Measurements from ENCODE around the gene KCND3.

Gene KCND3

GRCh38 chr1:111927652-111928051 lies 61.8 kb downstream of the KCND3 start:
- TF ChIP-seq POLR2AphosphoS5 (IDR thresholded peaks at IDR 0.05; ENCODE audit: low read depth) = no peak
- TF ChIP-seq, protein P1, sequence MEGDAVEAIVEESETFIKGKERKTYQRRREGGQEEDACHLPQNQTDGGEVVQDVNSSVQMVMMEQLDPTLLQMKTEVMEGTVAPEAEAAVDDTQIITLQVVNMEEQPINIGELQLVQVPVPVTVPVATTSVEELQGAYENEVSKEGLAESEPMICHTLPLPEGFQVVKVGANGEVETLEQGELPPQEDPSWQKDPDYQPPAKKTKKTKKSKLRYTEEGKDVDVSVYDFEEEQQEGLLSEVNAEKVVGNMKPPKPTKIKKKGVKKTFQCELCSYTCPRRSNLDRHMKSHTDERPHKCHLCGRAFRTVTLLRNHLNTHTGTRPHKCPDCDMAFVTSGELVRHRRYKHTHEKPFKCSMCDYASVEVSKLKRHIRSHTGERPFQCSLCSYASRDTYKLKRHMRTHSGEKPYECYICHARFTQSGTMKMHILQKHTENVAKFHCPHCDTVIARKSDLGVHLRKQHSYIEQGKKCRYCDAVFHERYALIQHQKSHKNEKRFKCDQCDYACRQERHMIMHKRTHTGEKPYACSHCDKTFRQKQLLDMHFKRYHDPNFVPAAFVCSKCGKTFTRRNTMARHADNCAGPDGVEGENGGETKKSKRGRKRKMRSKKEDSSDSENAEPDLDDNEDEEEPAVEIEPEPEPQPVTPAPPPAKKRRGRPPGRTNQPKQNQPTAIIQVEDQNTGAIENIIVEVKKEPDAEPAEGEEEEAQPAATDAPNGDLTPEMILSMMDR (IDR thresholded peaks at IDR 0.05; ENCODE audit: insufficient read depth, low read length) = no peak
- no peak for TF ChIP-seq SPI1 (IDR thresholded peaks at IDR 0.05; ENCODE audit: borderline replicate concordance, low read depth)
- TF ChIP-seq GABPA (IDR thresholded peaks at IDR 0.05; ENCODE audit: low read depth) = no peak
- TF ChIP-seq REST (IDR thresholded peaks at IDR 0.05; ENCODE audit: insufficient replicate concordance, low read depth) = no peak
- no peak overlapping the region for H3K4me3 ChIP-seq (replicated peaks; ENCODE audit: insufficient read depth, low read length)
- H3K27me3 ChIP-seq (ENCODE audit: insufficient read depth, poor library complexity, severe bottlenecking) = no peaks in the 10 kb centered on the region
- no peak for DNase-seq (ENCODE audit: low read depth in 1 of 2, low spot score in 1 of 2)
- no peak overlapping the region for H3K27ac ChIP-seq (replicated peaks)

GRCh38 chr1:111924786-111925185 lies 64.7 kb downstream of the KCND3 start:
- TF ChIP-seq GABPA (IDR thresholded peaks at IDR 0.05; ENCODE audit: low read depth) = no peak
- TF ChIP-seq POLR2AphosphoS5 (IDR thresholded peaks at IDR 0.05; ENCODE audit: low read depth) = no peak
- TF ChIP-seq REST (IDR thresholded peaks at IDR 0.05; ENCODE audit: insufficient replicate concordance, low read depth) = no peak
- TF ChIP-seq SPI1 (IDR thresholded peaks at IDR 0.05; ENCODE audit: borderline replicate concordance, low read depth) = no peak
- TF ChIP-seq, protein P1 (IDR thresholded peaks at IDR 0.05; ENCODE audit: insufficient read depth, low read length) = no peak
- peaks cover 2% of the 10 kb centered on the region for H3K27me3 ChIP-seq (ENCODE audit: insufficient read depth, poor library complexity, severe bottlenecking)
- no peak for DNase-seq (ENCODE audit: low read depth in 1 of 2, low spot score in 1 of 2)
- no peak overlapping the region for H3K27ac ChIP-seq (replicated peaks)
- H3K4me3 ChIP-seq (replicated peaks; ENCODE audit: insufficient read depth, low read length) = no peak overlapping the region

- no peak overlapping the region for H3K27ac ChIP-seq (replicated peaks)
- peaks cover 4% of the 10 kb centered on the region for H3K27me3 ChIP-seq (ENCODE audit: insufficient read depth, poor library complexity, severe bottlenecking)
- DNase-seq (ENCODE audit: low read depth in 1 of 2, low spot score in 1 of 2) = no peak
- H3K4me3 ChIP-seq (replicated peaks; ENCODE audit: insufficient read depth, low read length) = no peak overlapping the region
- TF ChIP-seq GABPA (IDR thresholded peaks at IDR 0.05; ENCODE audit: low read depth) = no peak
Observed at GRCh38 chr1:111923766-111924165, 65.7 kb downstream of the KCND3 start.

- TF ChIP-seq POLR2AphosphoS5 (IDR thresholded peaks at IDR 0.05; ENCODE audit: low read depth) = no peak
- TF ChIP-seq, protein P1 (IDR thresholded peaks at IDR 0.05; ENCODE audit: insufficient read depth, low read length) = no peak
- TF ChIP-seq GABPA (IDR thresholded peaks at IDR 0.05; ENCODE audit: low read depth) = no peak
- no peak for TF ChIP-seq REST (IDR thresholded peaks at IDR 0.05; ENCODE audit: insufficient replicate concordance, low read depth)
- no peak for TF ChIP-seq SPI1 (IDR thresholded peaks at IDR 0.05; ENCODE audit: borderline replicate concordance, low read depth)
- no peak overlapping the region for H3K27ac ChIP-seq (replicated peaks)
- H3K4me3 ChIP-seq (replicated peaks; ENCODE audit: insufficient read depth, low read length) = no peak overlapping the region
- DNase-seq (ENCODE audit: low read depth in 1 of 2, low spot score in 1 of 2) = no peak
- peaks cover 11% of the 10 kb centered on the region for H3K27me3 ChIP-seq (ENCODE audit: insufficient read depth, poor library complexity, severe bottlenecking)
Observed at GRCh38 chr1:111921948-111922347, 67.5 kb downstream of the KCND3 start.
